ENCODE results near the gene NCK2. TPM values are rescaled to one million over a fixed set of nuclear protein-coding genes. Genes with fewer than 3 reads are reported as not detected.
A peak's percentile ranks its signal among the peaks of the same experiment; 100 is the strongest.

NCK2 gene
- total RNA-seq, 5 donors from 2014 or later (not counting 1 experiment from before 2014, with no cell fraction given): 97.7 to 154 (median 120) TPM

- peaks cover 0 to 6% (median 2%) of the 10 kb centered on the region in 3 donors for H3K4me1 Mint-ChIP-seq
- Histone ChIP-seq H3K36me3 (ENCODE audit: control insufficient read depth in 2 of 2, extremely low read depth in 1 of 2, insufficient read depth in 1 of 2, low read length in 1 of 2) (no peaks in the 10 kb centered on the region), H3K4me3 (ENCODE audit: control insufficient read depth in 1 of 2, extremely low read depth in 1 of 2, low read length in 1 of 2) (no peak overlapping the region), H3K27me3 (replicated peaks in 1 of 2; ENCODE audit: control insufficient read depth in 2 of 2, extremely low read depth in 1 of 2, insufficient read depth in 2 of 2, low read length in 1 of 2) (no peaks in the 10 kb centered on the region), H3K4me1 (ENCODE audit: control insufficient read depth in 1 of 2, extremely low read depth in 1 of 2, insufficient read depth in 2 of 2, low read length in 2 of 2) (no peaks in the 10 kb centered on the region), H3K9me3 (no peaks in the 10 kb centered on the region), H3K27ac (ENCODE audit: low read length) (no peak overlapping the region)
- H3K27me3 Mint-ChIP-seq: peaks cover 0 to 2% of the 10 kb centered on the region in 2 donors
- peaks cover 0 to 9% (median 5%) of the 10 kb centered on the region in 3 donors for H3K9me3 Mint-ChIP-seq
- DNase-seq: no peak
- ATAC-seq (replicated peaks in 1 of 4): no peak
- H3K4me3 Mint-ChIP-seq: no peak overlapping the region
- CTCF ChIA-PET: no interaction called here
- H3K36me3 Mint-ChIP-seq: peaks cover 4% of the 10 kb centered on the region
- no peak overlapping the region for H3K27ac Mint-ChIP-seq
- POLR2A ChIA-PET: no interaction called here
- 83% methylated on average over 2 of the region's 3 CpGs for WGBS (ENCODE audit: insufficient coverage)
Measured at GRCh38 chr2:105723431-105723830, 21.3 kb upstream of the NCK2 start.

GRCh38 chr2:105725388-105725787 is 19.3 kb upstream of the NCK2 start:
- DNase-seq (no peak), ATAC-seq (replicated peaks in 1 of 4) (no peak)
- Histone ChIP-seq H3K4me1 (ENCODE audit: control insufficient read depth in 1 of 2, extremely low read depth in 1 of 2, insufficient read depth in 2 of 2, low read length in 2 of 2) (no peaks in the 10 kb centered on the region), H3K9me3 (no peaks in the 10 kb centered on the region), H3K27me3 (replicated peaks in 1 of 2; ENCODE audit: control insufficient read depth in 2 of 2, extremely low read depth in 1 of 2, insufficient read depth in 2 of 2, low read length in 1 of 2) (no peaks in the 10 kb centered on the region), H3K4me3 (ENCODE audit: control insufficient read depth in 1 of 2, extremely low read depth in 1 of 2, low read length in 1 of 2) (no peak overlapping the region), H3K27ac (ENCODE audit: low read length) (no peak overlapping the region), H3K36me3 (ENCODE audit: control insufficient read depth in 2 of 2, extremely low read depth in 1 of 2, insufficient read depth in 1 of 2, low read length in 1 of 2) (no peaks in the 10 kb centered on the region)
- peaks cover 0 to 9% (median 5%) of the 10 kb centered on the region in 3 donors for H3K9me3 Mint-ChIP-seq
- peaks cover 4% of the 10 kb centered on the region for H3K36me3 Mint-ChIP-seq
- POLR2A ChIA-PET: no interaction called here
- CTCF ChIA-PET: interaction anchor here in 1 of 2 donors (0.9 kb wide), 1 partner anchor 178 kb away, joined by 3 read pairs; no protein-coding TSS in a partner anchor
- no peak overlapping the region for H3K4me3 Mint-ChIP-seq
- peaks cover 0 to 6% (median 2%) of the 10 kb centered on the region in 3 donors for H3K4me1 Mint-ChIP-seq
- H3K27me3 Mint-ChIP-seq: no peaks in the 10 kb centered on the region
- H3K27ac Mint-ChIP-seq: no peak overlapping the region
- 90% methylated on average over 3 of the region's 5 CpGs for WGBS (ENCODE audit: insufficient coverage)

- no peaks in the 10 kb centered on the region for H3K9me3 ChIP-seq
- H3K27ac ChIP-seq (ENCODE audit: low read length): no peak overlapping the region
- peaks cover 19 to 31% (median 26%) of the 10 kb centered on the region in 3 donors for H3K4me1 Mint-ChIP-seq
- peaks cover 4% of the 10 kb centered on the region for H3K36me3 Mint-ChIP-seq
- H3K27me3 Mint-ChIP-seq: no peaks in the 10 kb centered on the region
- H3K4me1 ChIP-seq (ENCODE audit: control insufficient read depth in 1 of 2, extremely low read depth in 1 of 2, insufficient read depth in 2 of 2, low read length in 2 of 2): peaks cover 0 to 10% of the 10 kb centered on the region in 2 experiments
- ChIA-PET CTCF (no interaction called here), POLR2A (interaction anchor here in 1 of 2 donors (0.5 to 0.6 kb wide), 2 partner anchors 19 to 56 kb away, joined by 3 read pairs; no protein-coding TSS in a partner anchor)
- 89% methylated on average over 1 of the region's 1 CpG for WGBS (ENCODE audit: insufficient coverage)
- no peaks in the 10 kb centered on the region for H3K27me3 ChIP-seq (replicated peaks in 1 of 2; ENCODE audit: control insufficient read depth in 2 of 2, extremely low read depth in 1 of 2, insufficient read depth in 2 of 2, low read length in 1 of 2)
- no peak overlapping the region for H3K4me3 ChIP-seq (ENCODE audit: control insufficient read depth in 1 of 2, extremely low read depth in 1 of 2, low read length in 1 of 2)
- H3K9me3 Mint-ChIP-seq: peaks cover 0 to 9% (median 5%) of the 10 kb centered on the region in 3 donors
- H3K36me3 ChIP-seq (ENCODE audit: control insufficient read depth in 2 of 2, extremely low read depth in 1 of 2, insufficient read depth in 1 of 2, low read length in 1 of 2): no peaks in the 10 kb centered on the region
- H3K4me3 Mint-ChIP-seq: no peak overlapping the region
- no peak for DNase-seq
- ATAC-seq (replicated peaks in 1 of 4): no peak
- H3K27ac Mint-ChIP-seq: no peak overlapping the region
Measured at GRCh38 chr2:105730170-105730569, 14.5 kb upstream of the NCK2 start.

- Mint-ChIP-seq H3K9me3 (peaks cover 0 to 9% (median 4%) of the 10 kb centered on the region in 3 donors), H3K4me3 (no peak overlapping the region), H3K4me1 (peaks cover 23 to 44% (median 38%) of the 10 kb centered on the region in 3 donors), H3K27me3 (no peaks in the 10 kb centered on the region), H3K36me3 (peaks cover 4% of the 10 kb centered on the region), H3K27ac (no peak overlapping the region)
- Histone ChIP-seq H3K36me3 (ENCODE audit: control insufficient read depth in 2 of 2, extremely low read depth in 1 of 2, insufficient read depth in 1 of 2, low read length in 1 of 2) (no peaks in the 10 kb centered on the region), H3K27me3 (replicated peaks in 1 of 2; ENCODE audit: control insufficient read depth in 2 of 2, extremely low read depth in 1 of 2, insufficient read depth in 2 of 2, low read length in 1 of 2) (no peaks in the 10 kb centered on the region), H3K9me3 (no peaks in the 10 kb centered on the region), H3K27ac (ENCODE audit: low read length) (no peak overlapping the region), H3K4me3 (ENCODE audit: control insufficient read depth in 1 of 2, extremely low read depth in 1 of 2, low read length in 1 of 2) (no peak overlapping the region), H3K4me1 (ENCODE audit: control insufficient read depth in 1 of 2, extremely low read depth in 1 of 2, insufficient read depth in 2 of 2, low read length in 2 of 2) (peaks cover 0 to 10% of the 10 kb centered on the region in 2 experiments)
- POLR2A ChIA-PET: interaction anchor here in 1 of 2 donors (0.6 kb wide), 1 partner anchor 441 kb away, joined by 3 read pairs; no protein-coding TSS in a partner anchor
- WGBS (ENCODE audit: insufficient coverage): 75% methylated on average over 4 of the region's 4 CpGs
- CTCF ChIA-PET: interaction anchor here in 1 of 2 donors (0.5 kb wide), 1 partner anchor 146 kb away, joined by 4 read pairs; no protein-coding TSS in a partner anchor
- DNase-seq: no peak
- no peak for ATAC-seq (replicated peaks in 1 of 4)
Measured at GRCh38 chr2:105731511-105731910, 13.2 kb upstream of the NCK2 start.

- peaks cover 0 to 3% (median 0%) of the 10 kb centered on the region in 3 donors for H3K9me3 Mint-ChIP-seq
- no peaks in the 10 kb centered on the region for H3K27me3 ChIP-seq (replicated peaks in 1 of 2; ENCODE audit: control insufficient read depth in 2 of 2, extremely low read depth in 1 of 2, insufficient read depth in 2 of 2, low read length in 1 of 2)
- DNase-seq: no peak
- no peaks in the 10 kb centered on the region for H3K9me3 ChIP-seq
- ChIA-PET POLR2A (interaction anchor here in 1 of 2 donors (0.6 kb wide), 1 partner anchor 440 kb away, joined by 3 read pairs; no protein-coding TSS in a partner anchor), CTCF (interaction anchor here in 1 of 2 donors (0.5 kb wide), 1 partner anchor 146 kb away, joined by 4 read pairs; no protein-coding TSS in a partner anchor)
- no peak for ATAC-seq (replicated peaks in 1 of 4)
- H3K27ac Mint-ChIP-seq: no peak overlapping the region
- H3K4me3 ChIP-seq (ENCODE audit: control insufficient read depth in 1 of 2, extremely low read depth in 1 of 2, low read length in 1 of 2): no peak overlapping the region
- H3K27ac ChIP-seq (ENCODE audit: low read length): no peak overlapping the region
- no peaks in the 10 kb centered on the region for H3K36me3 ChIP-seq (ENCODE audit: control insufficient read depth in 2 of 2, extremely low read depth in 1 of 2, insufficient read depth in 1 of 2, low read length in 1 of 2)
- 100% methylated on average over 2 of the region's 7 CpGs for WGBS (ENCODE audit: insufficient coverage)
- H3K4me3 Mint-ChIP-seq: no peak overlapping the region
- no peaks in the 10 kb centered on the region for H3K27me3 Mint-ChIP-seq
- H3K4me1 Mint-ChIP-seq: peaks cover 23 to 49% (median 41%) of the 10 kb centered on the region in 3 donors
- H3K36me3 Mint-ChIP-seq: no peaks in the 10 kb centered on the region
- H3K4me1 ChIP-seq (ENCODE audit: control insufficient read depth in 1 of 2, extremely low read depth in 1 of 2, insufficient read depth in 2 of 2, low read length in 2 of 2): peaks cover 0 to 10% of the 10 kb centered on the region in 2 experiments
Measured at GRCh38 chr2:105732101-105732500, 12.6 kb upstream of the NCK2 start.

- ChIA-PET POLR2A (interaction anchor here in 1 of 2 donors (0.6 kb wide), 1 partner anchor 190 kb away, joined by 6 read pairs; no protein-coding TSS in a partner anchor), CTCF (interaction anchor here in 1 of 2 donors (0.9 kb wide), 1 partner anchor 63 kb away, joined by 3 read pairs; no protein-coding TSS in a partner anchor)
- no peaks in the 10 kb centered on the region for H3K36me3 Mint-ChIP-seq
- H3K4me1 Mint-ChIP-seq: peaks cover 33 to 58% (median 49%) of the 10 kb centered on the region in 3 donors
- no peak for DNase-seq
- H3K27me3 ChIP-seq (replicated peaks in 1 of 2; ENCODE audit: control insufficient read depth in 2 of 2, extremely low read depth in 1 of 2, insufficient read depth in 2 of 2, low read length in 1 of 2): no peaks in the 10 kb centered on the region
- H3K36me3 ChIP-seq (ENCODE audit: control insufficient read depth in 2 of 2, extremely low read depth in 1 of 2, insufficient read depth in 1 of 2, low read length in 1 of 2): no peaks in the 10 kb centered on the region
- H3K27me3 Mint-ChIP-seq: no peaks in the 10 kb centered on the region
- peak overlapping the region in 1 of 2 donors; percentile 64 for H3K27ac Mint-ChIP-seq
- 88% methylated on average over 1 of the region's 6 CpGs for WGBS (ENCODE audit: insufficient coverage)
- H3K9me3 ChIP-seq: no peaks in the 10 kb centered on the region
- H3K4me1 ChIP-seq (ENCODE audit: control insufficient read depth in 1 of 2, extremely low read depth in 1 of 2, insufficient read depth in 2 of 2, low read length in 2 of 2): peaks cover 6 to 19% of the 10 kb centered on the region in 2 experiments
- no peak for ATAC-seq (replicated peaks in 1 of 4)
- H3K4me3 ChIP-seq (ENCODE audit: control insufficient read depth in 1 of 2, extremely low read depth in 1 of 2, low read length in 1 of 2): no peak overlapping the region
- no peaks in the 10 kb centered on the region for H3K9me3 Mint-ChIP-seq
- H3K27ac ChIP-seq (ENCODE audit: low read length): no peak overlapping the region
- H3K4me3 Mint-ChIP-seq: no peak overlapping the region
Measured at GRCh38 chr2:105732955-105733607, 11.6 kb upstream of the NCK2 start.
